Stimulated activated CD4-positive, alpha-beta T cell treated with anti-CD3 and anti-CD28 coated beads, Interleukin-1b, Interleukin-23, amount 100 ng/mL, for 48 hours (primary cell): ENCODE results near the gene FAM117B.
"Not testable (repeated sequence)": the region's sequence is repeated elsewhere in the genome, so short reads cannot be mapped to it uniquely, and the experiment has no call there.

Experiments used
- DNase-seq: peaks from one replicate; pipeline ENCODE4 v3.0.0-alpha.2; 2020

FAM117B gene

GRCh38 chr2:202705446-202706020 lies 70.8 kb downstream of the FAM117B start:
- no peak for DNase-seq

- DNase-seq = not testable (repeated sequence)
Measured at GRCh38 chr2:202714971-202715935, 80.5 kb downstream of the FAM117B start.

GRCh38 chr2:202716114-202716718 lies 81.4 kb downstream of the FAM117B start:
- DNase-seq = no peak

GRCh38 chr2:202716953-202717597 lies 82.3 kb downstream of the FAM117B start:
- DNase-seq = no peak

GRCh38 chr2:202717598-202718310 lies 83.0 kb downstream of the FAM117B start:
- no peak for DNase-seq

- no peak for DNase-seq
Measured at GRCh38 chr2:202718614-202719013, 83.8 kb downstream of the FAM117B start.

GRCh38 chr2:202720226-202720625 lies 85.5 kb downstream of the FAM117B start:
- no peak for DNase-seq

- no peak for DNase-seq
Measured at GRCh38 chr2:202721621-202722020, 86.9 kb downstream of the FAM117B start.

- DNase-seq = no peak
Measured at GRCh38 chr2:202723746-202724145, 89.0 kb downstream of the FAM117B start.

GRCh38 chr2:202726070-202726469 lies 91.3 kb downstream of the FAM117B start:
- no peak for DNase-seq

- no peak for DNase-seq
Measured at GRCh38 chr2:202736826-202737225, 102.1 kb downstream of the FAM117B start.

- no peak for DNase-seq
Measured at GRCh38 chr2:202743613-202744012, 108.8 kb downstream of the FAM117B start.

GRCh38 chr2:202749477-202749876 lies 114.7 kb downstream of the FAM117B start:
- DNase-seq = no peak

- no peak for DNase-seq
Measured at GRCh38 chr2:202750763-202751427, 116.1 kb downstream of the FAM117B start.

- DNase-seq = no peak
Measured at GRCh38 chr2:202752071-202752470, 117.3 kb downstream of the FAM117B start.

GRCh38 chr2:202754936-202755335 lies 120.2 kb downstream of the FAM117B start:
- no peak for DNase-seq

GRCh38 chr2:202756598-202756997 lies 121.8 kb downstream of the FAM117B start:
- no peak for DNase-seq

- DNase-seq = no peak
Measured at GRCh38 chr2:202757339-202757738, 122.6 kb downstream of the FAM117B start.

GRCh38 chr2:202758128-202758527 lies 123.4 kb downstream of the FAM117B start:
- no peak for DNase-seq

- DNase-seq = no peak
Measured at GRCh38 chr2:202758604-202759003, 123.8 kb downstream of the FAM117B start.

GRCh38 chr2:202760848-202761247 lies 126.1 kb downstream of the FAM117B start:
- DNase-seq = no peak

GRCh38 chr2:202762556-202762955 lies 127.8 kb downstream of the FAM117B start:
- DNase-seq = no peak
